Keratinocyte (primary cell): ENCODE data around the gene DNAJC22.

Source experiments
- CTCF ChIP-seq, 3 experiments: IDR thresholded peaks in 1 of 3; conservative IDR thresholded peaks in 1 of 3; optimal IDR thresholded peaks in 1 of 3; 2 replicates in 2 of 3; 3 replicates in 1 of 3; pipeline versions ENCODE3 to v1.5.1; 2011; ENCODE audit warnings: low read length in 3 of 3, mild to moderate bottlenecking in 3 of 3, moderate library complexity in 2 of 3, control low read depth in 1 of 3, inconsistent platforms in 1 of 3; ENCODE audit not compliant: insufficient read depth in 2 of 3; ENCODE audit errors: extremely low read depth in 1 of 3
- EZH2 ChIP-seq: IDR thresholded peaks from one replicate; pipeline ENCODE4 v1.6.1; 2012; ENCODE audit warnings: inconsistent platforms, mild to moderate bottlenecking, low read length, moderate library complexity

GRCh38 chr12:49305762-49306510, 40.8 kb upstream of the DNAJC22 start:
- no peak for TF ChIP-seq CTCF (optimal IDR thresholded peaks at IDR 0.05 in 1 of 3, IDR thresholded peaks at IDR 0.05 in 1 of 3, conservative IDR thresholded peaks at IDR 0.05 in 1 of 3; ENCODE audit: extremely low read depth in 1 of 3, insufficient read depth in 2 of 3, low read length in 3 of 3)
- no peak for TF ChIP-seq EZH2
